Stimulated activated naive B cell treated with anti-CD40 and anti-IgM and Interleukin-4, amounts not matched to agents 10 μg/mL and 1 μg/mL and 100 μg/mL, for 72 hours (primary cell): ENCODE results near the gene WSB2.
"Not testable (repeated sequence)": the region's sequence is repeated elsewhere in the genome, so short reads cannot be mapped to it uniquely, and the experiment has no call there.

Source experiments
- ATAC-seq, 2 donors: fragments of 150-1000 bp; cut with Tn5 transposase; replicated peaks; 2 replicates each; pipeline ENCODE4 v1.10.0; 2021; ENCODE audit warnings: moderate library complexity in 1 of 2
- DNase-seq: peaks from one replicate; pipeline ENCODE4 v3.0.0; 2021
- H3K27ac Mint-ChIP-seq: one replicate; pipeline ENCODE4 v1.8.0; 2022; ENCODE audit warnings: mild to moderate bottlenecking, mixed read lengths
- H3K27me3 Mint-ChIP-seq, 2 donors: one replicate each; pipeline ENCODE4 v1.8.0; 2022; ENCODE audit warnings: mixed read lengths in 2 of 2
- H3K36me3 Mint-ChIP-seq, 2 donors: one replicate each; pipeline ENCODE4 v1.8.0; 2022; ENCODE audit warnings: mixed read lengths in 2 of 2, mild to moderate bottlenecking in 1 of 2
- H3K4me1 Mint-ChIP-seq, 2 donors: one replicate each; pipeline ENCODE4 v1.8.0; 2022; ENCODE audit warnings: mixed read lengths in 2 of 2, mild to moderate bottlenecking in 1 of 2
- H3K4me3 Mint-ChIP-seq, 2 donors: one replicate each; pipeline ENCODE4 v1.8.0; 2022; ENCODE audit warnings: mild to moderate bottlenecking in 2 of 2, mixed read lengths in 2 of 2, moderate library complexity in 1 of 2
- H3K9me3 Mint-ChIP-seq, 2 donors: one replicate each; pipeline ENCODE4 v1.8.0; 2022; ENCODE audit warnings: mixed read lengths in 2 of 2, mild to moderate bottlenecking in 1 of 2

Gene WSB2

GRCh38 chr12:118034429-118035189 lies 26.4 kb downstream of the WSB2 start:
- ATAC-seq, result no peak
- DNase-seq, result no peak
- H3K4me1 Mint-ChIP-seq, result peaks cover 27 to 34% of the 10 kb centered on the region in 2 donors
- H3K27ac Mint-ChIP-seq, result peak overlapping the region; percentile 89
- no peaks in the 10 kb centered on the region for H3K27me3 Mint-ChIP-seq
- no peaks in the 10 kb centered on the region for H3K9me3 Mint-ChIP-seq
- peaks cover 54 to 64% of the 10 kb centered on the region in 2 donors for H3K36me3 Mint-ChIP-seq
- H3K4me3 Mint-ChIP-seq, result peak overlapping the region; percentile 22 to 36

DNA sequence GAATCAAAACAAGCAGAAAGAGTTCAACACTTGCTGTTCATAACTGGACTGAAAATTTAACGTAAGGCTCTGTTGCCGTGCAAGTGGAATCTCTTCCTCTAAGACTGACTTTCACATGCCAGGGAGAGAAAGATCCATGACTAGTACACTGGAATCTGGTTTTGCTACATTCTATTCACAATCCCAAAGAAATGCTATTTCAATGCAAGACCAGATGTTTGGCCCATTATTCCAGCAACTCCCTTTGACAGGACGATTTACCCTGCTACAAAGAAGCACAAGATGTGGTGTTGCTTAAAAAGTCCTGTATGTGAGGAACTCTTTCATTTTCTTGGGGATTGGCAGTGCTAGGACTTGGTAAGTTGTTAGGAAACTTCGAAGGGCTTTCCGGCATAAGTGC lies 27.1 kb downstream of the WSB2 start:
- H3K27ac Mint-ChIP-seq, result peak overlapping the region; percentile 44
- ATAC-seq, result no peak
- H3K4me3 Mint-ChIP-seq, result no peak overlapping the region
- peaks cover 53 to 62% of the 10 kb centered on the region in 2 donors for H3K36me3 Mint-ChIP-seq
- no peaks in the 10 kb centered on the region for H3K27me3 Mint-ChIP-seq
- H3K4me1 Mint-ChIP-seq, result peaks cover 27 to 36% of the 10 kb centered on the region in 2 donors
- no peak for DNase-seq
- no peaks in the 10 kb centered on the region for H3K9me3 Mint-ChIP-seq

DNA sequence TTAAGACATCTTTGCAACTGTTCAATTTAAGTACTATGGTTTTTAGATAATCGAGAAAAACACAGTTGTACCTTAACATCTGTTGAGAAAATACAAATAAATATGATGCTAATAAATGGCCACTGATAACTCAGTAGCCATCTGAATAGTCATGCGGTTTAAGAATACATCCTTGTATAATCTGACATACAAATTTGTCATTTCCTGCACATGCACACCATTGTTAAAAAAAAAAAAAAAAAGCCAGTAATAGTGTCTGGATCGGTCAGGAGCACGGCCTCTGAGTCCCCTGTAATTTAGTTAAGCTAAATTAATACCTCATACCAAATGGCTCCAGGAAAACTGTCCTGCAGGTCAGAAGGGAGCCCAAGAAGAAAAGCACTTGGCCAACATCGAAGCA lies 27.7 kb downstream of the WSB2 start:
- Mint-ChIP-seq H3K4me1 (peaks cover 27 to 36% of the 10 kb centered on the region in 2 donors), H3K36me3 (peaks cover 57 to 61% of the 10 kb centered on the region in 2 donors)
- no peak for ATAC-seq

DNA sequence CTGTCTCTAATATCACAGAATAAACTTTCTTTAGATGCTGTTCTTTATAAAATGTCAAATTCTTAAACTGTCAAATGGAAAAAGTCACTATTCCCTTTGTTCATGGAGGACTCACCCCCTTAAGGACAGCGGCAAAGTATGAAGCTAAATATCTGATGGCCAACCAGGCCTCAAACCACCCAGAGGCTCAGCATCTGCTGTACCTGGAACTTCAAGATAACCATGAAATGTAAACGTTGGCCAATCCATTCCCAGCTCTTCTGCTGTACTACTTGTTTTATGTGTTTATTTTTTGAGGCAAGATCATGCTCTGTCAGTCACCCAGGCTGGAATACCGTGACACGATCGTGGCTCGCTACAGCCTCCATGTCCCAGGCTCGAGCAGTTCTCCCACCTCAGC lies 28.8 kb downstream of the WSB2 start:
- Mint-ChIP-seq H3K9me3 (no peaks in the 10 kb centered on the region), H3K27ac (peak overlapping the region; percentile 62), H3K27me3 (no peaks in the 10 kb centered on the region), H3K4me3 (no peak overlapping the region), H3K36me3 (peaks cover 61% of the 10 kb centered on the region in 2 donors), H3K4me1 (peaks cover 24 to 36% of the 10 kb centered on the region in 2 donors)
- ATAC-seq (no peak), DNase-seq (no peak)

More for the DNA sequence above, 27.7 kb downstream of the WSB2 start:
- Mint-ChIP-seq H3K4me3 (no peak overlapping the region), H3K9me3 (no peaks in the 10 kb centered on the region), H3K27ac (peak overlapping the region; percentile 42), H3K27me3 (no peaks in the 10 kb centered on the region)
- DNase-seq, result no peak

DNA sequence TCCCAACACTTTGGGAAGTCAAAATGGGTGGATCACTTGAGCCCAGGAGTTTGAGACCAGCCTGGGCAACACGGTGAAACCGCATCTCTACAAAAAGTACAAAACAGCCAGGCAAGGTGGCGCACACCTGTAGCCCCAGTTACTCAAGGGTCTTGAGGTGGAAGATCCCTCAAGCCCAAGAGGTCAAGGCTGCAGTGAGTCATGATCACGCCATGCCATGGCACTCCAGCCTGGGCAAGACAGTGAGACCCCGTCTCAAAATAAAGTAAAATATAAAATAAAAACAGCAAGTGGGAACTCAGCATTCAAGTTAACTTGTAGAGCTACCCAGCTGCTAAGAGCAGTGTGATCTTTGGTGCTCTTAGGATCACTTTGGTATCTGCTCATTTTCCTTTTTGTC lies 31.8 kb downstream of the WSB2 start:
- no peak overlapping the region for H3K4me3 Mint-ChIP-seq
- peaks cover 4 to 7% of the 10 kb centered on the region in 2 donors for H3K4me1 Mint-ChIP-seq
- H3K9me3 Mint-ChIP-seq, result no peaks in the 10 kb centered on the region
- no peaks in the 10 kb centered on the region for H3K27me3 Mint-ChIP-seq
- no peak for DNase-seq
- peak in 1 of 2 donors; percentile 10 for ATAC-seq
- peaks cover 44 to 53% of the 10 kb centered on the region in 2 donors for H3K36me3 Mint-ChIP-seq
- peak overlapping the region; percentile 4 for H3K27ac Mint-ChIP-seq

GRCh38 chr12:118025168-118025567 lies 35.8 kb downstream of the WSB2 start:
- Mint-ChIP-seq H3K4me1 (peaks cover 3 to 5% of the 10 kb centered on the region in 2 donors), H3K27me3 (no peaks in the 10 kb centered on the region), H3K36me3 (peaks cover 57 to 72% of the 10 kb centered on the region in 2 donors), H3K4me3 (no peak overlapping the region), H3K27ac (no peak overlapping the region), H3K9me3 (no peaks in the 10 kb centered on the region)
- no peak for DNase-seq
- no peak for ATAC-seq

GRCh38 chr12:118023301-118023860 lies 37.6 kb downstream of the WSB2 start:
- no peaks in the 10 kb centered on the region for H3K9me3 Mint-ChIP-seq
- H3K36me3 Mint-ChIP-seq, result peaks cover 49 to 67% of the 10 kb centered on the region in 2 donors
- ATAC-seq (no peak), DNase-seq (no peak)
- no peaks in the 10 kb centered on the region for H3K27me3 Mint-ChIP-seq
- H3K4me3 Mint-ChIP-seq, result no peak overlapping the region
- H3K27ac Mint-ChIP-seq, result no peak overlapping the region
- H3K4me1 Mint-ChIP-seq, result peaks cover 3 to 8% of the 10 kb centered on the region in 2 donors

DNA sequence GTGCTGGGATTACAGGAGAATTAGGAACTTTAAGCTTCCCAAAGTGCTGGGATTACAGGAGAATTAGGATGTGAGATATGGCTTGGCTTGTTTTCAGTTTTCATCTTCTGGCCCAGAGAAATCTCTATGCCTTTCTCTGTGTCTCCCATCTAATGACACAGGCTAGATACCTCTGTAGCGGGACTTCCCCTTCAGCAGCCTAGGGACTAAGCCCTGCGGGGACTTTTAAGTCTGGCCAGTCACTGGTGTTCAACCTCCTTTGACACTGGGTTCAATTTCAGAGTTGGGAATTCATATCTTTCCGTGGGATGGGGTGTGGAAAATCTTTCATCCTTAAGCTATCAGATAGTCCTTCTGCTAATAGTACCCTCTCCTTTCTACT lies 38.3 kb downstream of the WSB2 start:
- Mint-ChIP-seq H3K4me1 (peaks cover 7 to 13% of the 10 kb centered on the region in 2 donors), H3K27ac (no peak overlapping the region), H3K36me3 (peaks cover 48 to 67% of the 10 kb centered on the region in 2 donors), H3K9me3 (no peaks in the 10 kb centered on the region), H3K4me3 (no peak overlapping the region), H3K27me3 (no peaks in the 10 kb centered on the region)
- DNase-seq (no peak), ATAC-seq (peak in 1 of 2 donors; percentile 66)

DNA sequence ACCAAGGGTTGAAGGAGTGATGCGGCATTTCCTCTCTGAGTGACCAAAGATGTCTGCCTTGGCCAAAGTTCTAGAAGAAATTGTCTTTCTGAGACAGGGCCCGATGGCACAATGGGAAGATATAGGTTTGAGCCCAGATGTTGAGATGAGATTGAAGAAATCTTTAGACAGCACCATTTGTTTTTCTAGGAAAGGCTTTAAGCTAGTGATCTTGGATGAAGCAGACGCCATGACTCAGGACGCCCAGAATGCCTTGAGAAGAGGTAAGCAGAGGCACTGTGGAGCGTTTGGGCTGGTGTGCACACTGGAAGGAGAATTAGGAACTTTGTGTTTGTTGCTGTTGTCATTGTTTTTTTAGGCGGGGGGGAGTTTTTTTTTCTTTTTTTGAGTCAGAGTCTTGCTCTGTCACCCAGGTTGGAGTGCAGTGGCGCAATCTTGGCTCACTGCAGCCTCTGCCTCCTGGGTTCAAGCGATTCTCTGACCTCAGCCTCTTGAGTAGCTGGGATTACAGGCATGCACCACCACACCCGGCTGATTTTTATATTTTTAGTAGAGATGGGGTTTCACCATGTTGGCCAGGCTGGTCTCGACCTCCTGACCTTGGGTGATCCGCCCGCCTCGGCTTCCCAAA lies 38.8 kb downstream of the WSB2 start:
- H3K36me3 Mint-ChIP-seq, result peaks cover 45 to 63% of the 10 kb centered on the region in 2 donors

GRCh38 chr12:118020036-118020435 lies 40.9 kb downstream of the WSB2 start:
- Mint-ChIP-seq H3K27ac (no peak overlapping the region), H3K4me1 (peaks cover 9 to 26% of the 10 kb centered on the region in 2 donors), H3K9me3 (no peaks in the 10 kb centered on the region), H3K36me3 (peaks cover 36 to 53% of the 10 kb centered on the region in 2 donors), H3K27me3 (no peaks in the 10 kb centered on the region), H3K4me3 (no peak overlapping the region)
- no peak for ATAC-seq
- DNase-seq, result no peak

More for the DNA sequence above, 38.8 kb downstream of the WSB2 start:
- not testable (repeated sequence) for ATAC-seq, DNase-seq, H3K27me3 Mint-ChIP-seq, H3K4me3 Mint-ChIP-seq, H3K9me3 Mint-ChIP-seq
- peak overlapping the region; percentile 52 for H3K27ac Mint-ChIP-seq
- H3K4me1 Mint-ChIP-seq, result peaks cover 7 to 17% of the 10 kb centered on the region in 2 donors

DNA sequence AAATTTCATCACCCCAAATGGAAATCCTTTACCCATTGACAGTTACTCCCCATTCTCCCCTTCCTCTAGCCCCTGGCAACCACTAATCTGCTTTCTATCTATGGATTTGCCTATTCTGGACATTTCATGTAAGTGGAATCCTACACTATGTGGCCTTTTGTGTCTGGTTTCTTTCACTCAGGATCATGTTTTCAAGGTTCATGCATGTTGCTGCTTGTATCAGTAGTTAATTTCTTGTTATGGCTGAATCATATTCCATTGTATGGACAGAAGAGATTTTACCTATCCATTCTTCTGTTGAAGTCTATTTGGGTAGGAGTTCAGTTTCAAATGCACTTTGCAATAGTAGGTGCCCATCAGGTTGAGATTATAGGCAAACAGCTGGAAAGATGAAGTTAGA lies 43.1 kb downstream of the WSB2 start:
- Mint-ChIP-seq H3K27me3 (no peaks in the 10 kb centered on the region), H3K9me3 (peaks cover 0 to 4% of the 10 kb centered on the region in 2 donors), H3K36me3 (peaks cover 29 to 38% of the 10 kb centered on the region in 2 donors), H3K4me3 (peak overlapping the region; percentile 94 to 95), H3K4me1 (peaks cover 9 to 26% of the 10 kb centered on the region in 2 donors), H3K27ac (no peak overlapping the region)
- DNase-seq, result no peak
- ATAC-seq, result no peak

GRCh38 chr12:118016424-118017264 lies 44.3 kb downstream of the WSB2 start, which contains the start of gene RFC5:
TSS of gene RFC5 (plus strand) at chr12:118016703. CDS start at chr12:118016828, 125 bp downstream.
- Mint-ChIP-seq H3K4me3 (peak within 1 kb of the TSS; percentile 94 to 95), H3K27me3 (no peaks in the 10 kb centered on the region), H3K4me1 (peaks cover 6 to 26% of the 10 kb centered on the region in 2 donors), H3K27ac (peak within 1 kb of the TSS; percentile 96), H3K36me3 (peaks cover 21 to 28% of the 10 kb centered on the region in 2 donors), H3K9me3 (peaks cover 0 to 4% of the 10 kb centered on the region in 2 donors)
- ATAC-seq (peak; percentile 98), DNase-seq (peak; percentile 95)

GRCh38 chr12:118015944-118016343 lies 45.0 kb downstream of the WSB2 start:
- H3K27ac Mint-ChIP-seq, result peak overlapping the region; percentile 25
- no peaks in the 10 kb centered on the region for H3K27me3 Mint-ChIP-seq
- DNase-seq (no peak), ATAC-seq (no peak)
- H3K4me3 Mint-ChIP-seq, result peak overlapping the region; percentile 94 to 95
- peaks cover 18 to 23% of the 10 kb centered on the region in 2 donors for H3K36me3 Mint-ChIP-seq
- peaks cover 6 to 26% of the 10 kb centered on the region in 2 donors for H3K4me1 Mint-ChIP-seq
- H3K9me3 Mint-ChIP-seq, result peaks cover 0 to 4% of the 10 kb centered on the region in 2 donors

DNA sequence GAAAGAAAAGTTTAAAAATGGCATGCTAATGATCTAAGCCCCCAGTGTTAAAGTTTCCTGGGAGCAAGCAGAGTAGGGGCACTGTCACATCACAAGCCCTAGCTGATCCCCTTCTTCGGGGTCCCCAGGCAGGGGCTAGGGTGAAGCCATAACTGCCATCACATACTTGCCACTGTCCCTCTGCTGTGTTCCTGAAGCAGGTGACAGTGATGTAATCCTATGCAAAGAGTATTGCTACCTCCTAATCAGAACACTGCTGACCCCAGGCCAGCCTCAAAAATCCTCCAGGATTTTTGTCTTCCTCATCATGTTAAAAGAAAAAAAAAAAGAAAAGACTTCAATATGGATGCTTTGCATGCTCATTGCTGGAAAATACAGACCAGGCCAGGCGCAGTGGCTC lies 45.7 kb downstream of the WSB2 start:
- ATAC-seq (no peak), DNase-seq (no peak)
- H3K4me1 Mint-ChIP-seq, result peaks cover 6 to 26% of the 10 kb centered on the region in 2 donors
- H3K36me3 Mint-ChIP-seq, result peaks cover 13 to 16% of the 10 kb centered on the region in 2 donors
- H3K27me3 Mint-ChIP-seq, result no peaks in the 10 kb centered on the region
- H3K27ac Mint-ChIP-seq, result peak overlapping the region; percentile 42
- no peak overlapping the region for H3K4me3 Mint-ChIP-seq
- H3K9me3 Mint-ChIP-seq, result peaks cover 0 to 4% of the 10 kb centered on the region in 2 donors
